GM18868 (cell line): ENCODE results near the gene SORBS2.

ENCODE experiments used
- ATAC-seq: cut with Tn5 transposase; IDR thresholded peaks from one replicate; pipeline ENCODE4 v1.9.1; 2021; ENCODE audit warnings: mild to moderate bottlenecking, moderate library complexity; ENCODE audit not compliant: unreplicated experiment

The SORBS2 gene

GRCh38 chr4:185805262-185805802 lies 6.7 kb downstream of the SORBS2 start:
- ATAC-seq: no peak

- ATAC-seq: no peak
Measured at GRCh38 chr4:185803022-185803421, 9.0 kb downstream of the SORBS2 start.

GRCh38 chr4:185801471-185801870 lies 10.5 kb downstream of the SORBS2 start:
- no peak for ATAC-seq

GRCh38 chr4:185800266-185800945 lies 11.6 kb downstream of the SORBS2 start:
- no peak for ATAC-seq

GRCh38 chr4:185799442-185799841 lies 12.6 kb downstream of the SORBS2 start:
- no peak for ATAC-seq

GRCh38 chr4:185797596-185798338 lies 14.2 kb downstream of the SORBS2 start:
- ATAC-seq: no peak

GRCh38 chr4:185797018-185797417 lies 15.0 kb downstream of the SORBS2 start:
- ATAC-seq: no peak

- ATAC-seq: no peak
Measured at GRCh38 chr4:185796176-185796575, 15.8 kb downstream of the SORBS2 start.

GRCh38 chr4:185794637-185795036 lies 17.4 kb downstream of the SORBS2 start:
- no peak for ATAC-seq

GRCh38 chr4:185793716-185794115 lies 18.3 kb downstream of the SORBS2 start:
- no peak for ATAC-seq

GRCh38 chr4:185793116-185793485 lies 18.9 kb downstream of the SORBS2 start:
- ATAC-seq: no peak

- no peak for ATAC-seq
Measured at GRCh38 chr4:185792384-185793115, 19.4 kb downstream of the SORBS2 start.

GRCh38 chr4:185787926-185788679 lies 23.9 kb downstream of the SORBS2 start:
- no peak for ATAC-seq

GRCh38 chr4:185786422-185786821 lies 25.6 kb downstream of the SORBS2 start:
- ATAC-seq: no peak

GRCh38 chr4:185783574-185783973 lies 28.4 kb downstream of the SORBS2 start:
- no peak for ATAC-seq

GRCh38 chr4:185782523-185782922 lies 29.5 kb downstream of the SORBS2 start:
- ATAC-seq: no peak

GRCh38 chr4:185781555-185782215 lies 30.3 kb downstream of the SORBS2 start:
- no peak for ATAC-seq

GRCh38 chr4:185780472-185780871 lies 31.5 kb downstream of the SORBS2 start:
- no peak for ATAC-seq

- no peak for ATAC-seq
Measured at GRCh38 chr4:185779517-185779916, 32.5 kb downstream of the SORBS2 start.

- ATAC-seq: no peak
Measured at GRCh38 chr4:185778307-185778706, 33.7 kb downstream of the SORBS2 start.
